ENCODE data around the gene AKTIP.
"Not testable (repeated sequence)": the region's sequence is repeated elsewhere in the genome, so short reads cannot be mapped to it uniquely, and the experiment has no call there.

The AKTIP gene

DNA sequence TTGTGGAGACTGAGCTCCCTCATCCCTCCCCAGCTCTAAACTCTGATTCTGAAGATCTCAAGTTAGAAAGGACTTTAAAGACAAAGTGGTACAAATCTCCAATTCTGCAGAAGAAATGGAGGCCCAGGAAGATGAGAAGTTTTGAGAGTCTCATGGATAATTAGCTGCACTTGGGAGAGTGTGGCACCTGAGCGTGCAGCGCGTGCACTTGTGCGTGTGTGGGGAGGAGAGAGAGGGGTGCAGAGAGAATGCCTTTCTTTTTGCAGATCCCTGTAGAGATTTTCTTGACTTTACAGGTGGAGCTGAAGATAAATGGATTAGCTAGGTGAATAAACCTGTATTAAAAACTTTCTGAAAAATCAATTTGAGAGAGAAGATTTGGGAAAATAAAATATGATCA lies 14.8 kb upstream of the AKTIP start:
- no peak overlapping the region for H3K27ac ChIP-seq
- no peak for DNase-seq (ENCODE audit: low read depth, low spot score)

DNA sequence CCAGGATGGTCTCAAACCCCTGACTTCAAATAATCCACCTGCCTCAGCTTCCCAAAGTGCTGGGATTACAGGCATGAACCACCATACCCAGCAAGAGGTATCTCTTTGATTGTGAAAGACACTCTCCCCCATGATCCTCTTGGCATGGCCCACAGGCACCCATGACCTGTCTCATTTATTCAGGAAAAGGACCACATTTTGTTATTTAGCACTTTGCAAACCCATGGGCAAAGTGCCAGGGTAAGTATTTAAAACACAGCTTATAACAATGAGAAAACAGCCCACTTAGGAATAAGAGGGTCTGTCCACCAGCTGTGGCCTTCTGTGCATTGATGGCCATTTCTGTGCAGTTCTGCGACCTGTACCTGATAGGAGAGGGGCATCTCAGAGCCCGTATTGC lies 12.8 kb upstream of the AKTIP start:
- DNase-seq (ENCODE audit: low read depth, low spot score) = no peak
- H3K27ac ChIP-seq = no peak overlapping the region

GRCh38 chr16:53515259-53515658 lies 12.2 kb upstream of the AKTIP start:
- DNase-seq (ENCODE audit: low read depth, low spot score) = no peak
- H3K27ac ChIP-seq = no peak overlapping the region

DNA sequence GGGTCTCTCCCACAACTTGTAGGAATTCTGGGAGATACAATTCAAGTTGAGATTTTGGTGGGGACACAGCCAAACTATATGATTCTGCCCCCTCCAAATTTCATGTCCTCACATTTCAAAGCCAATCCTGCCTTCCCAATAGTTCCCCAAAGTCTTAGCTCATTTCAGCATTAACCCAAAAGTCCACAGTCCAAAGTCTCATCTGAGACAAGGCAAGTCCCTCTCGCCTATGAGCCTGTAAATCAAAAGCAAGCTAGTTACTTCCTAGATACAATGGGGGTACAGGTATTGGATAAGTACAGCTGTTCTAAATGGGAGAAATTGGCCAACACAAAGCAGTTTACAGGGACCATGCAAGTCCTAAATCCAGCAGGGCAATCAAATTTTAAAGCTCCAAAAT lies 9.8 kb upstream of the AKTIP start:
- DNase-seq (ENCODE audit: low read depth, low spot score); H3K27ac ChIP-seq: not testable (repeated sequence)

- no peak for DNase-seq (ENCODE audit: low read depth, low spot score)
Measured at GRCh38 chr16:53511403-53512280, 8.6 kb upstream of the AKTIP start.

DNA sequence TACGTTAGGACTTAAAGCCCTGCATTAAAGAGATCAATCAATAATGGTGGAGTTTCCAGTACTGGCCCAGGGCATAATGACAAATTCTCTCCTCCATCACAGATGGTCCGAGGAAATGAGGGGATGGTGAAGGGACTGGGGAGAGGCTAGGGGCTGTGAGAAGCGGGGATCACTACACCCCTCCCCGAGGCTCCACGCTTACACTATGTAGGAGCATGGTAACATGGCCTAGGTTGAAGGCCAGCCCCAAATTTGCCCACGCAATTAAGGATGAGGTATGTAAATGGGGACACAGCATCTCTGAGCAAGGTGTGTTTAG lies 8.0 kb upstream of the AKTIP start:
- H3K27ac ChIP-seq = peak overlapping the region; percentile 17

More at GRCh38 chr16:53511403-53512280, 8.6 kb upstream of the AKTIP start:
- peak overlapping the region; percentile 17 for H3K27ac ChIP-seq

DNA sequence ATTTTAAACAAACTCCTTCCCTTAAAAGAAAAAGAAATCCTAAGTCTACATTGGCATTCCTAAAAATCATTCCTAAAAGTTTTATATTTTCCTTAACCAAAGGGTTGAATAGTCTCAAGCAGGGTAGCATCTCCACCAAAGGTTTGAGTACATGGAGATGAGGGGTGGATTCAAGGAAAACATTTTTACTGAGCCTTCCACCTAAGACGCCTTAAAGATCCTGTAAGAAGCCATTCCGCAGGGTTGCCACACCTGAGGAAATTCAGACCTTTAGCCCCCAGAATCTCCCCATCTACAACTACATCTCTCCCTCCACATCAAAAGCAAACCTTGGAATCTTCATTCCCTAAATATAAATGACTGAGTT lies 7.7 kb upstream of the AKTIP start:
- DNase-seq (ENCODE audit: low read depth, low spot score) = no peak
- H3K27ac ChIP-seq = peak overlapping the region; percentile 17

More for the DNA sequence above, 8.0 kb upstream of the AKTIP start:
- DNase-seq (ENCODE audit: low read depth, low spot score) = no peak

DNA sequence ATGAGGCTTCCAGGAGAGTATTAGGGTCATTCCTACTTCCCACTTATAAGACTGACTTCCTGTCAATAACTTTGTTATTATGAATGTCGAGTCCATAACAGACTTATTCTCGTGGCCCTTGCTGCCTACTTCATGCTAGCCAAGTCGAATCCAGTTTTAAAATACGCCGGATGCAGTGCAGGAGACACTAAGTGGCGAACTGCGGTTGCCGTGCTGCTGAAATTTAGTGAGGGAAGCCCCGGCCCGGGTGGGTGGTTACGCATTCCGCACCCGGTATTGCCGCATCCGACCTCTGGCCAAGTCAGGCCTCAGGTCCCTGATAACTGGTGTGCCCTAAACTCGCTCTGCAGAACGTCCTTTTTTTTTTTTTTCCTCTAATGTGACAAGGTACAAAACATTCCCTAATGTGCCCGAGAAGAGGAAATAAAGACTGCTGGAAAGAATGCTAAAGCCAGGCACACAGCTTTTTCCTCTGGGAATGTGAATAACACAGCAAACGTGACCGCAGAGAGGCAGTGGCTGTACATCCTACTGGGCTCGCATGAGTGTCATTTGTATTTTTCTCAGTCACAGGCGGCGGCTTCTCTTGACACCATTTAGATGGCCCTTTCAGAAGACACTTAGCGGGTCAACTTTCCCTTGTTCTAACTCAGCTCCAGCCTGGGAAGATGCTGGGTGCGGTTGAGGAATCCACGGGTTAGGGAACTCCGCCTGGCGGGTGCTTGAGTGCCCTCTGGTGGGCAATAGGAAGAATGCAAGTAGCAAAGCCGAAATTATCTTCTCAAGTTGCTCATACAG lies 7.1 kb upstream of the AKTIP start:
- DNase-seq (ENCODE audit: low read depth, low spot score) = no peak
- no peak overlapping the region for H3K27ac ChIP-seq

- H3K27ac ChIP-seq = no peak overlapping the region
- no peak for DNase-seq (ENCODE audit: low read depth, low spot score)
Measured at GRCh38 chr16:53507464-53508179, 4.6 kb upstream of the AKTIP start.

DNA sequence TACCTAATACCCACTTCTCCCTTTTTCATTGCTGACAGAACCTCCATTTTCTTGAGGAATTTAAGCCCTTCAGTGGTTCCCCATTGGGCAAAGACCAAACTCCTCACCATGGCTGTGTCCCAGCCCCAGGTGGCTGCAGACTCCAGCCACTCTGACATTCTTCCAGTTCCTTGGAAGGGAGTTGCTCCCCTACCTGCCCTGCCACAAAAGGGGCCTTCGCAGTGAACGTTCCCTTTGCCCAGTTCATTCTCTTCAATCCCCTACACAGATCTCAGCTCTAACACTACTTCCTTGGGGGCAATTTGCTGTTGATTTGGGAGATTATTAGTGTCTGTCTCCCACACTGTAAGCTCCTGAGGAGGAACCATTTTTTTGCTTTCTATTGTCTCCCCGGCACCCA lies 3.2 kb upstream of the AKTIP start:
- no peak overlapping the region for H3K27ac ChIP-seq
- no peak for DNase-seq (ENCODE audit: low read depth, low spot score)

DNA sequence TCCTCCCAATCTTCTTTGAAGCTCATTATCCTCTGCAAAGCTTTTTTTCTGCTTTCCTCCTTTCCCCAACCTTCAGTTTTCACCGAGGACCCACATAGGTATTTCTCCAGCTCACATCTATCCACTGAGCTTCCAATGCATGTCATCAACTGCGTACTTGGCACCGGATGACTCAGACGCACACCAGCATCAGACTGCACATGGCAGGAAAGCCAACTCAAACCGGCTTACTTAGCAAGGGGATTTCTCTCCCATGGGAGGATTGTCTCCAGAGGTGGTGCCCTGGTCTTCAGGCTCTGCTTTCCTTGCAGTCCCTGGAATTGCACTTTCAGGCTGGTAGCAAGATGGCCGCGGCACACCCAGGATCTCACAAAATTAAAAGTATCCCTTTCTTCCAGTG lies 1.7 kb upstream of the AKTIP start:
- H3K27ac ChIP-seq = peak overlapping the region; percentile 81
- no peak for DNase-seq (ENCODE audit: low read depth, low spot score)

DNA sequence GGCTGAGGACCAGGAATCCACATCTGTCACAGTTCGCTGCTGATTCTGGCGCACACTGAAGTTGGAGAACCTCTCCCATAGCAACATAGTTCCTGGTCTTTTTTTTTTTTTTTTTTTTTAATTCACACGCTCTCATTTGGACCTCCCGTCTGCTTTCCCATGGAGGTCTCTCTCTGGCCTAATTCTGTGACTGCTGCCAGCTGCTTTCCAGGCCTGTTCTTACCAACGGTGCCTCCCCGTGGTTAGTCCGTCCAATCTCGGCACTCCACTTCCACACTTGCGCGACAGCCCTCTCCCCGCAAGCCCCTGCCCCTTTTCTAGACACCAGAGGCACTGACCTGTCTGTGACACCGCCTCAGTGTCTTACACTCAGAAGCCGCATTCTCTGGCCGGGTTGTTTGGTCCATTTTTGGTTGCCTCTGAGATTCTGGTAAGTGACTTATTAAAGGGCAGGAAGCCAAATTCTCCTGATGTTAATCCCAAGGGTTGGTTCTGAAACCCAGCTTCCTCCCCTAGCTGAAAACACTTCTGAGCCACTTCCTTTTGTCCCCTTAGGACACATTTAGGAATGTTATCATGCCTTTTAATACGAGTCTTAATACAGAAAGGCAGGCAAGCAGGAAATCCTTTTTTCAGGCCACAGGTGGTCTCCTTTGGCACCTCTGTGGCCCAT lies 1.1 kb upstream of the AKTIP start:
- no peak for DNase-seq (ENCODE audit: low read depth, low spot score)
- peak overlapping the region; percentile 81 for H3K27ac ChIP-seq

DNA sequence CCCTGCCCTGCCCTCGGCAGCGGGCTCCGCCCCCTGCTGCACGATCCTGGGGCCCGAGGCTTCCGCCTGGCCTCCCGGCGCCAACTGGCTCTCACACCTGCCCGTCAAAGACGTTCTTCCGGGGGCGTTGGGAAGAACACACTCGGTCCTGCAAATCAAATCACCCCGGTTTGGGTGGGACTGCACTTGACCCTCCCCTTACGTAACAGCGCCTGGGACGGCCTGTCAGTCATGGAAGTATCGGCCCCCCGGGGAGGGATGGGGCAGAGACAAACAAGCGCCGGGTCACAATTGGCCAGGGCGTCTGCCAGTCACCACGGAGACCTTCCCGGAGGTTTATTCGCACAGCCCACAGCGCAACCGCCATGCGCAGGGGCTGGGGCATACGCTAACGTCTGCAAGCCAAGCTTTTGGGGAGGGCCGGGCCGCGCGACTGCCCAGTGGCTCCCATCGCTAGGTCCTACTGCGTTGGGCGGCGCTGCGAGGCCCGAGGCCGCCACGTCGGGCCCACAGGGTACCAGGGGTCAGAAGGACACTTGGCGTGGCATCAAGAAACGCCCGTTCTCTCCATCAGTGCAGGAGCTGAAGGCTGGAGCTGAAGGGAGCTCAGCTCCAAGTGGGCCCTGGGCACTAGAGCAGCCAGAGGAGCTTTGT lies 388 bp upstream of the AKTIP start:
- peak overlapping the region; percentile 81 for H3K27ac ChIP-seq
- peak; percentile 100 for DNase-seq (ENCODE audit: low read depth, low spot score)

DNA sequence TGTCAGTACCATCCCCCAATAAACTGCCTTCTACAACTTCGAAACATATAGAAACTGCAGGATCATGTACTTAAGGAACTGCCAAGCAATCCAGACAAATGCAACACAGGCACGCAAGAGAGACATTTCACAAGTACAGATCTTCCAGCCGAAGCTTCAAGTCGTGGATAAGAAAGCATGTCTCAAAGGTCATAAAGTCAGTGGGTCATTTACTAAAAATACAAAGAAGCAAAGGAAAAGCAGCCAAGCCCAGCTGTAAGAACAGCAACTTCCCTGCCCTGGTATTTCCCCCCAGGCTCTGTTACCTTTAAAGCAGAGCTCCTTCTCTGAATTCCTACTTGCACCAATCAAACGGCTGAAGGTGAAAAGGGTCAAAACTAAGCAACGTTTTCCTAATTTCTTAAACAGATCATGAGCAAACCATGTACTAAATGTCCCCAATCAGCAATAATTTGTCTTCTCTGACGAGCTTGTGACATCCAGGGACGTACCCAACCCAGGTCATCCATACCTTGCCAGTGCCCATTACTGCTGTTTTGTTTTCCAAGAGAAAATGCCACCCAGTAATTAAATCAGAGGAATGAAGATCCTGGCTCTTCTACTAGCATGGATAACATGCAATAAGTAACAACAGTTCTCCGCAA lies 1.7 kb downstream of the AKTIP start:
- DNase-seq (ENCODE audit: low read depth, low spot score) = no peak
- peak overlapping the region; percentile 81 for H3K27ac ChIP-seq

GRCh38 chr16:53498984-53499383 lies 4.0 kb downstream of the AKTIP start:
- no peak overlapping the region for H3K27ac ChIP-seq
- no peak for DNase-seq (ENCODE audit: low read depth, low spot score)

GRCh38 chr16:53495325-53495724 lies 7.7 kb downstream of the AKTIP start:
- no peak overlapping the region for H3K27ac ChIP-seq
- no peak for DNase-seq (ENCODE audit: low read depth, low spot score)

- no peak for DNase-seq (ENCODE audit: low read depth, low spot score)
- H3K27ac ChIP-seq = no peak overlapping the region
Measured at GRCh38 chr16:53494636-53495035, 8.4 kb downstream of the AKTIP start.

DNA sequence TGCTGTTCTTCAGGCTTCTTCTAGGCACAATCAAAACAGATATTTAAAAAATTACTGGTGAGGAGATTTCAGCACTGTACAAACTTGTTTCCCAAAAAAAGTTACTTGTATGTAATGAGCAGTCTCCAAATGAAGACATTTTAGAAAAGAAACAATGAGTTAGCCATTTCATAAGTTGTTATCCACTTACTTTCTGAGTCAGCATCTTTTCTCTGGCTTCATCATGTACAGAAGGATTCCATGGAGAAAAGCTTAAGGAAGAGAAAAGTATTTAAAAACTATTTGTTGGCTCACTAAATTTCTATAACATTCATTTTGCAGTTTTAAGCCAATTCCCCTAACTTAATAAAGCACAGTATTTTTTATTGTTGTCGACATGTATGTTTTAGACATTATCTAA lies 10.5 kb downstream of the AKTIP start:
- no peak for DNase-seq (ENCODE audit: low read depth, low spot score)
- no peak overlapping the region for H3K27ac ChIP-seq

GRCh38 chr16:53489755-53490154 lies 13.3 kb downstream of the AKTIP start:
- no peak overlapping the region for H3K27ac ChIP-seq
- DNase-seq (ENCODE audit: low read depth, low spot score) = no peak

Data from epithelial cell of prostate (primary cell).